HFFc6 (cell line): ENCODE data around the gene SYNPO2. TPM values are rescaled to one million over a fixed set of nuclear protein-coding genes. Genes with fewer than 3 reads are reported as not detected.
"Not testable (repeated sequence)": the region's sequence is repeated elsewhere in the genome, so short reads cannot be mapped to it uniquely, and the experiment has no call there.

Experiments
- DNase-seq: peaks from one replicate; pipeline ENCODE4 v3.0.0-alpha.2; 2018
- H3K27ac Mint-ChIP-seq: 2 replicates; pipeline ENCODE4 v1.8.0; 2020; ENCODE audit warnings: mild to moderate bottlenecking, mixed read lengths
- H3K27me3 Mint-ChIP-seq: 2 replicates; pipeline ENCODE4 v1.8.0; 2021; ENCODE audit warnings: mild to moderate bottlenecking, moderate library complexity, mixed read lengths; ENCODE audit not compliant: insufficient read depth
- H3K36me3 Mint-ChIP-seq: 2 replicates; pipeline ENCODE4 v1.8.0; 2021; ENCODE audit warnings: low read depth, mixed read lengths
- H3K4me1 Mint-ChIP-seq: 2 replicates; pipeline ENCODE4 v1.8.0; 2020; ENCODE audit warnings: low read depth, mixed read lengths
- H3K4me3 Mint-ChIP-seq: 2 replicates; pipeline ENCODE4 v1.8.0; 2020; ENCODE audit warnings: mild to moderate bottlenecking, moderate library complexity, mixed read lengths
- H3K9me3 Mint-ChIP-seq: 2 replicates; pipeline ENCODE4 v1.8.0; 2020; ENCODE audit warnings: mild to moderate bottlenecking, mixed read lengths
- total RNA-seq, 6 experiments: library from RNA; stranded (reverse); fragmentation: NEBNext Ultra II Directional; extraction: Animal tissue kit (Norgen Biotek cat#: 25700); gene quantifications; 2 replicates in 1 of 6; 3 replicates in 5 of 6; pipeline ENCODE4 v1.2.3, GENCODE V29; 2021
- TF ChIP-seq, protein P1 (sequence below): fragments of 200-600 bp; sonication (generic); IDR thresholded peaks from 2 replicates; pipeline ENCODE4 v1.5.0; 2021; ENCODE audit warnings: antibody characterized with exemption, mild to moderate bottlenecking

Gene SYNPO2
- total RNA-seq, 6 experiments from 2014 or later = 11.6 to 36.7 (median 12.0) TPM

- peaks cover 4% of the 10 kb centered on the region; the same call in 1 of the 2 replicates for H3K36me3 Mint-ChIP-seq
- TF ChIP-seq, protein P1, sequence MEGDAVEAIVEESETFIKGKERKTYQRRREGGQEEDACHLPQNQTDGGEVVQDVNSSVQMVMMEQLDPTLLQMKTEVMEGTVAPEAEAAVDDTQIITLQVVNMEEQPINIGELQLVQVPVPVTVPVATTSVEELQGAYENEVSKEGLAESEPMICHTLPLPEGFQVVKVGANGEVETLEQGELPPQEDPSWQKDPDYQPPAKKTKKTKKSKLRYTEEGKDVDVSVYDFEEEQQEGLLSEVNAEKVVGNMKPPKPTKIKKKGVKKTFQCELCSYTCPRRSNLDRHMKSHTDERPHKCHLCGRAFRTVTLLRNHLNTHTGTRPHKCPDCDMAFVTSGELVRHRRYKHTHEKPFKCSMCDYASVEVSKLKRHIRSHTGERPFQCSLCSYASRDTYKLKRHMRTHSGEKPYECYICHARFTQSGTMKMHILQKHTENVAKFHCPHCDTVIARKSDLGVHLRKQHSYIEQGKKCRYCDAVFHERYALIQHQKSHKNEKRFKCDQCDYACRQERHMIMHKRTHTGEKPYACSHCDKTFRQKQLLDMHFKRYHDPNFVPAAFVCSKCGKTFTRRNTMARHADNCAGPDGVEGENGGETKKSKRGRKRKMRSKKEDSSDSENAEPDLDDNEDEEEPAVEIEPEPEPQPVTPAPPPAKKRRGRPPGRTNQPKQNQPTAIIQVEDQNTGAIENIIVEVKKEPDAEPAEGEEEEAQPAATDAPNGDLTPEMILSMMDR = no peak
- H3K4me3 Mint-ChIP-seq = no peak overlapping the region
- peaks cover 59% of the 10 kb centered on the region for H3K4me1 Mint-ChIP-seq
- no peaks in the 10 kb centered on the region for H3K27me3 Mint-ChIP-seq
- peak overlapping the region; percentile 71 for H3K27ac Mint-ChIP-seq
- DNase-seq = peak; percentile 44
- H3K9me3 Mint-ChIP-seq = no peaks in the 10 kb centered on the region
These were observed 131.5 kb downstream of the SYNPO2 start for GRCh38 chr4:119020158-119020557.

GRCh38 chr4:119022520-119022919, 133.9 kb downstream of the SYNPO2 start:
- not testable (repeated sequence) for H3K27ac Mint-ChIP-seq, H3K27me3 Mint-ChIP-seq, H3K9me3 Mint-ChIP-seq, H3K36me3 Mint-ChIP-seq, H3K4me3 Mint-ChIP-seq, DNase-seq
- H3K4me1 Mint-ChIP-seq = peaks cover 63% of the 10 kb centered on the region

DNA sequence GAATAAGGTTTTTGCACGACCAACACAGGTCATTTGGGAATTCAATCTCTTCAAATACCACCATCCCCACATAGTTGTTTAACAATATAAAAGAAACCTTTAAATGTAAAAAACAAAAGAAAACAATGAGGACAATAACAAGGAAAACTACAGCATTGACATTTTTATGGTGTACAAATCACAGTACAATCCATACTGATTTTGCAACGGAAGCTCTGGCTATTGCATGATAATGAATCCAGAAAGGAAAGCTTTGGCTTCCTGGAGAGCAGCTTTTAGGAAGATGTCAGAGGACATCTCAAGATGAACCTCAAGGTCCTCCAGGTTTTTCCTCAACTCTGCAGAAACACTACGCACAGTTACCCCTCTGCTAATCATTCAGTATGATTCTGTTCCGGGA, 135.4 kb downstream of the SYNPO2 start:
- Mint-ChIP-seq H3K4me1 (peaks cover 57% of the 10 kb centered on the region), H3K9me3 (no peaks in the 10 kb centered on the region), H3K27ac (no peak overlapping the region), H3K4me3 (no peak overlapping the region), H3K36me3 (peaks cover 4% of the 10 kb centered on the region; the same call in 1 of the 2 replicates), H3K27me3 (no peaks in the 10 kb centered on the region)
- DNase-seq = no peak
- TF ChIP-seq, protein P1 = no peak

DNA sequence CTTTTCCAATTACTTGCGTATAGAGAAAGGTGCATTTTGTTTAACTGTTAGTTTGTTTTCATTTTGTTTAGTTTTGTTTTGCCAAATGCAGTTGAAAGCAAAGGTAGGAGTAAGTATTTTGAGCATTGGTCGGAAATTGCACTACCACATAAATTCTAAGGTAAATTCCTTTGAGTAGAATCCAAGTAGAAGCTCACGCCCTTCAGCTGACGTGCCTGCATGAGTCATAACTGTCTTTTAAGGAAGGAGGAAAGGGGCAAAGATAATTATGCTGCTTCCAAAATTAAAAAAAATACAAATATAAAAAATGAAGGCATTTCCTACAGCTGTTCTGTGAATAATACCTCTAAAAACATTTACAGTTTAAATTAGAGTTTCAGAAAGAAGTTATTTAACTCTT, 136.8 kb downstream of the SYNPO2 start:
- Mint-ChIP-seq H3K9me3 (peaks cover 6% of the 10 kb centered on the region; the same call in 1 of the 2 replicates), H3K4me3 (peak overlapping the region; percentile 76), H3K36me3 (peaks cover 12% of the 10 kb centered on the region), H3K4me1 (peaks cover 55% of the 10 kb centered on the region), H3K27ac (peak overlapping the region; percentile 96), H3K27me3 (no peaks in the 10 kb centered on the region)
- peak; percentile 38 for DNase-seq
- TF ChIP-seq, protein P1 = no peak

DNA sequence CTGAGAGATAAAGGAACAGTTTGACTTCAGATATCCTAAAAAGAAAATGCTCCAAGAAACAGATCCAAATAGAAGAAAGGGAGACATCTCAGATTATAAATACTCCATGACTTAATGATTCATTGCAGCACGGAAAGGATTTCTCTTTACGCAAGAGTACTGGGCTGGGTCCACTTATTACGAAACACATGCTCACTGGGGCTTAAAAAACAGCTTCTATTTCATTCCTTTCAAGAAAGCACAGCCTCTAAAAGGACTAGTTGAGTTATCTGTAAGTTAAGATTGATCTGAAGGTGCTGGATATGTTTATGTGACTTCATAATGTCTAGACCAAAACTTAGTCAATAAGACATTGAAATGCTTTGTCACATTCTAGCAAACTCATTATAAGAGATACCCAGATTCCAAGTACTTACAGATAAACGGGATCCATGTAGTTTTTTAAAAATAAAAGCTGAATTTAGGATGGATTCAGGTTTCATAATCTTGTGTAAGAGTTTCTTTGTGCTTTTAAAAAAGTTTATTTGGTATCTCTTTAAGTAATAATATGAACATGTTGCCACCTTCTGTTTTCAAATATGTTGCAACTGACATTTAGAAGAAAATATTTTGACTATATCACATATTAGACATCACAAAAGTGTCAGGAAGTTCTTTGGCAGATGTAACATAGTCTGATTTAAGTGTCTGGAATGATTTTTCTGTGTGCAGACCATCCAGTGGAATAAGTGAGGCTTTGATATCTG, 137.4 kb downstream of the SYNPO2 start:
- TF ChIP-seq, protein P1 = no peak; the same call in 1 of the 2 replicates
- Mint-ChIP-seq H3K9me3 (peaks cover 9% of the 10 kb centered on the region), H3K27ac (peak overlapping the region; percentile 96), H3K4me3 (peak overlapping the region; percentile 79), H3K27me3 (no peaks in the 10 kb centered on the region), H3K36me3 (peaks cover 18% of the 10 kb centered on the region), H3K4me1 (peaks cover 54% of the 10 kb centered on the region)
- peak; percentile 84 for DNase-seq

DNA sequence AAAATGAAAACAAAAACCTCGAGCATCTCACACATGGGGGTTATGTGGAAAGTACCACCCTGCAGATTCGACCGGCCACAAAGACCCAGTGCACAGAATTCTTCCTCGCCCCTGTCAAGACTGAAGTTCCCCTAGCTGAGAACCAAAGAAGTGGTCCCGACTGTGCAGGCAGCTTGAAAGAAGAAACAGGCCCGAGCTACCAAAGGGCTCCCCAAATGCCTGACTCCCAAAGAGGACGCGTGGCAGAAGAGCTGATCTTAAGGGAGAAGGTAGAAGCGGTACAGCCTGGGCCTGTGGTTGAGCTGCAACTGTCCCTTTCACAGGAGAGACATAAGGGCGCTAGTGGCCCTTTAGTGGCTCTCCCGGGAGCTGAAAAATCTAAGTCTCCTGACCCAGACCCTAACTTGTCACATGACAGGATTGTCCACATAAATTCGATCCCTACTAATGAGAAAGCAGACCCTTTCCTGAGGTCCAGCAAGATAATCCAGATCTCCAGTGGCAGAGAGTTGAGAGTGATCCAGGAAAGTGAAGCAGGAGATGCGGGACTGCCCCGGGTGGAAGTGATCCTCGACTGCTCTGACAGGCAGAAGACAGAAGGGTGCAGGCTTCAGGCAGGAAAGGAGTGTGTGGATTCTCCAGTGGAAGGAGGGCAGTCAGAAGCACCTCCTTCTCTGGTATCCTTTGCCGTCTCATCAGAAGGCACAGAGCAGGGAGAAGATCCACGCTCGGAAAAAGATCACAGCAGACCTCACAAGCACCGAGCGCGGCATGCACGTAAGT, 138.2 kb downstream of the SYNPO2 start:
- peak overlapping the region; percentile 96 for H3K27ac Mint-ChIP-seq
- H3K9me3 Mint-ChIP-seq = peaks cover 10% of the 10 kb centered on the region
- no peak for DNase-seq
- peaks cover 48% of the 10 kb centered on the region for H3K4me1 Mint-ChIP-seq
- peak overlapping the region; percentile 79 for H3K4me3 Mint-ChIP-seq
- TF ChIP-seq, protein P1 = no peak
- no peaks in the 10 kb centered on the region for H3K27me3 Mint-ChIP-seq
- H3K36me3 Mint-ChIP-seq = peaks cover 26% of the 10 kb centered on the region
